ENCODE data around the gene CD209. TPM values are rescaled to one million over a fixed set of nuclear protein-coding genes. Genes with fewer than 3 reads are reported as not detected.

CD209 gene
- total RNA-seq, 1 donor from 2014 or later = 7.5 TPM

DNA sequence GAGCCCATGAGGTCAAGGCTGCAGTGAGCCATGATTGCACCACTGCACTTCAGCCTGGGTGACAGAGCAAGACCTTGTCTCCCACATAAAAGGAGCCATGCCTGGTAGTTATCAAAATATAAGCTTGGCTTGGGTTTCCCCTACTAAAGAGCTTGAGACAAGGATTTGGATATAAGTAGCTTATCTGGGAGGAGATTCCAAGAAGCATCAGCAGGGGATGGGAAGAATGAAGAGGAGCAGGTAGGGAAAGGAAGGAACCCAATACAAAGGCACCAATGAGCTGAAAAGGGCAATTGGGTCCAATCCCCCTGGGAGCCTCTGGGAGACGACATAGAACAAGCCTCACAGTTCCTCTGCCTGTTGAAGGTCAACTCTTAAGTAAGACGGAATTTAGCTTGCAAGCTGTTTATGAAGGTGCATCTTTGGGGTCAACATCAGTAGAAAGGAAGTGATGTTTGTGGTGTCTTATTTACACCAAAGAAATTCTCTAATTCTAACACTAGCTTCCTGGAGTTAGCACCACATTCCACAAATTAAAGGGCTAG lies 8.1 kb downstream of the CD209 start:
- DNase-seq (ENCODE audit: low spot score) = no peak

DNA sequence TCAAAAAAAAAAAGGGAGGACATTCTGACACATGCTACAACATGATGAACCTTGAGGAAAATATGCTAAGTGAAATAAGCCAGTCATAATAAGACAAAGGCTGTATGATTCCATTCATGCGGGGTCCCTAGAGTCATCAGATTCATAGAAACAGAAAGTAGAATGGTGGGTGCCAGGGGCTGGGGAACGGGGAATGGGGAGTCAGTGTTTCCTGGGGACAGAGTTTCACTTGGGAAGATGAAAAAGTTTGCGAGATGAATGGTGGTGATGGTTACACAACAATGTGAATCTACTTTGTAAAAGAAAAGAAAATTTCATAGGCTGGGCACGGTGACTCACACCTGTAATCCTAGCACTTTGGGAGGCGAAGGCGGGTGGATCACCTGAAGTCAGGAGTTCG lies 9.3 kb downstream of the CD209 start:
- no peak for DNase-seq (ENCODE audit: low spot score)

DNA sequence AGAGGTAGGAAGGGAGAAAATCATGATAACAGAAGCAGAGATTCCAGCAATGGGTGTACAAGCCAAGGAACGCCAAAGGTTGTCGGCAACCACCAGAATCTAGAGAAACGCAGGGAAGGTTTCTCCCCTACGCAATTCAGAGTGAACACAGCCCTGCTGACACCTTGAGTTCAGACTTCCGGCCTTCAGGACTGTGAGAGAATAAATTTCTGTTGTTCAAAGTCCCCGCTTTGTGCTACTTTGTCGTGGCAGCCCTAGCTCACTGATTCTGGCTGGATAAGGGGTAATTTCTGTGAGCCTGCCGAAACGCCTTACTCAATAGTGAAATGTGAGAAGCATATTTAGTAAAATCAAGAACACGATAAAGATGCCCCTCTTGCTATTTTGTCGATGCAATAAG lies 10.1 kb downstream of the CD209 start:
- no peak for DNase-seq (ENCODE audit: low spot score)

DNA sequence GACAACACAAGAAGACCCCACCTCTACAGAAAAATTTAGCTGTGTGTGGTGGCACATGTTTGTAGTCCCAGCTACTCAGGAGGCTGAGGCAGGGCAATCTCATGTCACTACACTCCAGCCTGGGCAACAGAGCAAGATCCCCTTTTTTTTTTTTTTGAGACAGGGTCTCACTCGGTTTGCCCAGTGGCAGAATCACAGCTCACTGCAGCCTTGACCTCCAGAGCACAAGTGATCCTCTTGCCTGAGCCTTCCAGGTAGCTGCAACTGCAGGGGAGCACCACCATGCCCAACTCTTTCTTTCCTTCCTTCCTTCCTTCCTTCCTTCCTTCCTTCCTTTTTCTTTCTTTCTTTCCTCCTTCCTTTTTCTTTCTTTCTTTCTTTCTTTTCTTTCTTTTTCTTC lies 11.2 kb downstream of the CD209 start:
- DNase-seq (ENCODE audit: low spot score) = no peak

DNA sequence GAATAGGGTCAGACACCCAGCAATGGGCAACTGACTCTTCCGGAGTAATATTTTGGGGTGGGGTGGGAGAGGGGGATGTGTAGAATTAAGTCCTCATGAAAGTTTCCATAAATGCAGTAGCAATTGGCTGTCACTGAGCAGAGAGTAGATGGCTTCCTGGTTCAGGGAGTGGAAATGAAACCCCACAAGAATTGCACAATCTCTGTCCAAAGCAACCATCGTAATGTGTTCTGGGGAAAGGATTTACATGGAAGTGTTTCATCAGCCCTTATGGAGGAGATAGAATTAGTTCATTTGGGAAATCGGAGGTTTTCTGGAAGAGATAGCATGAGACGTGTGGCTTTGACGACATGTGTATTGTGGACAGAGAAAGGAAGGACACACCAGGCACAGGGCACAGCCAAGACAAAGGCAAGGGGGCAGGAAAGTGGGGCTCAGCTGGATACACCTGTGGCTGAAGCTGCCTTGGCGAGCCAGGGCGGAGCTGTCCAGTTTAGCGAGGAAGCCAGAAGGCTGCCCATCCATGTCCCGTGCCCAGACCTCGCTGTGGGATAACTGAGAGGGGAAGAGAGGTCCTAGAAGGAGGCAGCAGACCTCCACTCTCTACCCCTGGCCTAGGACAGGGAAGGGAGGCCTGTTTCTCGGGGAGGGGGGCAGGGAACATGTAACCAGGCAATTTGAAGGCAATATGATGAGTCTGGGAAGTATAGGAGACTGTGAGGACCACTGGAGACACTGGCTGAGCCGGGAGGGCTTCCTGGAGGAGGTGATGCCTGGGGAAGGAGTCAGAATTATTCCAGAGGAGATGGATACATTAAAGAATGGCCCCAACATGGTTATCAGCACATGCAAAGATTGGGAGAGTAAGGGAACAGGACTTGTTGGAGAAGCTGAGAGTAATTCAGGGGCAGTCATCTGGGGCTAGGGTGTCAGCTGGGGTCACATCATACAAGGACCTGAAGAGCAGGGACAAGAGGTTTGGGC lies 12.8 kb downstream of the CD209 start:
- DNase-seq (ENCODE audit: low spot score) = no peak

DNA sequence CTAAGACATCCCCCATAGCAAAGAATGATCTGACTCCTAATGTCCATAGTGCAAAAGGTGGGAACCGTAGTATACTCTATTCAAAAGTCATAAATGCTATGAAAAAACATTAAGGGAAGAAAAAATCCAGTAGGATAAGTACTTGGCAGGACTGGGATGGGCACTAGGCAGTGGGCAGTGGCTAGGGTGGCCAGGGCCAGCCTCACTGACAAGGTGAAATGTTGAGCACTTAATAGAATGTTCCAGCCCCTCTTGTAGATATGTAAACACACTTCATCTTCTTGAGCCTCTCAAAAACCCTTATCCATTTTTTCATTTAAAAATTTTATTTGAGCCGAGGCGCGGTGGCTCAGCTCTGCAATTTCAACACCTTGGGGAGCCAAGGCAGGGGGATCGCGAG lies 14.0 kb downstream of the CD209 start:
- DNase-seq (ENCODE audit: low spot score) = no peak

DNA sequence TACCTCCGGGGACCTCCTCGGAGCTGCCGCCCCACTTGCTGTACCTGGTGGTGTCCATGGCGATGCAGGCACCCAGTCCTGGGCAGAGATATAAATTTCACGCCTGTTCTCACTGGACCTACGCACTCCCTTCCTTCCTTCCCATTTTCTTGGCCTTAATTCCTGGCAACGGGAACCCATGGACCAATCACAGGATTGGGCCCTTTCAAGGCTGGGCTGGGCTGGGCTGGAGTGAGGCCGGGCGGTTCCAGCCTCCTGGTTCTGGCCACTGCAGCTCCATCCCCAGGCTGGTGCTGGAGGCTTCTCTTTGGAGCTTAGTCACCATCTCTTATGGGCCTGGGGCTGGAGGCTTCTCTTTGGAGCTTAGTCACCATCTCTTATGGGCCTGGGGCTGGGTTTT lies 15.3 kb downstream of the CD209 start, which contains the start of gene CLEC4G:
Gene CLEC4G (minus strand): TSS at position 66 of the 400 bp plus-strand sequence. CDS start 8 bp downstream, at position 58.
- DNase-seq (ENCODE audit: low spot score) = no peak

DNA sequence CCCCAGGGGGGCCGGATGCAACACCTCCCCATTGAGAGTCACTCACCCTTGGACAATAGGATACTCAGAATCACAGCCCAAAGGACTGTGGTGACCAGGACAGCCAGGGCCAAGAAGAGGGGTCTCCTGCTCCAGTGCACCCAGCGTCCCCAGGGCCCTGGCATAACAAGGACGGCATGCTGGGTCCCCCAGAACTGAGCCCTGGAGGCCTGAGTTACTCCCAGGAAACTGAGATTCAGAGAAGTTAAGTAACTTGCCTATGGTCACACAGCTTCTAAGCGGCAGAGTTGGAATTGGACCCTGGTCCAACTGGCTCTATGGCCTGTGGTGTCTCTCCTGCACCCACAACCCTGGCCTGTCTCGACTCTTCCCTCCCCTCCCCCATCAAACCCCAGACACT lies 15.7 kb downstream of the CD209 start:
- DNase-seq (ENCODE audit: low spot score) = no peak

DNA sequence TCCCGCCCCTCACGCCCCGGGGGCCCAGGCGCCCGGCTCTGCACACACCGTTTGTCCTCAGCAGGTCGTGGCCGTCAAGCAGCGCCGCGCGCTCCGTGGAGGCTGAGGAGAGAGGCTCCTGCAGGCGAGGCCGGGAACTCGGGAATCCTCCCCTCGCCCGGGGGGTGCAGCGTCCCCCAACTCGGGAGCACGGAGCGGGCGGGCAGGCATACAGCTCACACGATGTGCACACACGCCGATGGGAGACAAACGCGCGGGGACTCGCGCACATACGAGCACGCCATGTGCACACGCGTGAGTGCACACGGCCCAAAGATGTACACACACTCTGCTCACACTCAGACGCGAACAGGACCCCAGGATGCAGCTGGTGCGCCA lies 16.1 kb downstream of the CD209 start:
- DNase-seq (ENCODE audit: low spot score) = no peak

DNA sequence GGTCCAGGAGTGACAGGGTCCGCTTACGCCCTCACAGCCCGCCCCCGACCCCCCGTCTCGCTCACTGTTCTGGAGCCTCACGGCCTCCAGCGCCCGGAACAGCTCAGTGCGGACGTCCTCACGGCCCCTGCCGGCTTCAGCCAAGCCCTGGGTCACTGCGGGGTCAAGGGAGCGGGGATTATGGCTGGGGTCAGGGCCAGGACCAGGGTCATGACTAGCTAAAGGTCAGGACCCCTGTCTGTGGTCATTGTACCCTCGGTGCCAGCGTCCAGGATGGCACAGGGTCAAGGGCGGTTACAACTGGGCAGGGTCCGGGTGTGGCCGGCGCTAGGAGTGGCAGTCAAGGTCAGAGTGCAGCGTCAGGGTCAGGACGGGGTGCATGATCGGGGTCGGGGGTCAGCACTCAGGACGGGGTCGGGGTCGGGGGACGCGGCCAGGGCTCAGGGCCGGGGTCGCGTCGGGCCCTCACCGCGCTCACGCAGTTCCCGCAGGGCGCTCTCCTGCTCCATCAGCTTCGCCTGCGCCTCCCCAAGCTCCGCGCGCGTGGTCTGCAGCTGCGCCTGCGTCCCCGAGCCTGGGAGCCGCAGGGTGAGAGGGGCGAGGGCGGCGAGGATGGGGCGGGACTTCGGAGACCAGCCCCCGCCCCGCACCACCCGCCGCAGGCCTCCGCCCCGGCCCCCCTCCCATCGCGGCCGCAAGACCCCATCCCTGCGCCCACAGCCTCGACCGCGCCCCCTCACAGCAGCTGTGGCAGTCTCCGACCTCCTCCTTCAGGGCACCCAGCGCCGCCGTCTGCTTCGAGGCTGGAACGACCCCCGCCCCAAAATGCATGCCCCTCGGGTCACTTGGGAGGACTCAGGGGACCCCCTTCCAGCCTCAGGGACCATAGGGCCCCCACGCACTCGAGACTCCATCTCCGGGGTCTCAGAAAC lies 16.8 kb downstream of the CD209 start:
- no peak for DNase-seq (ENCODE audit: low spot score)

DNA sequence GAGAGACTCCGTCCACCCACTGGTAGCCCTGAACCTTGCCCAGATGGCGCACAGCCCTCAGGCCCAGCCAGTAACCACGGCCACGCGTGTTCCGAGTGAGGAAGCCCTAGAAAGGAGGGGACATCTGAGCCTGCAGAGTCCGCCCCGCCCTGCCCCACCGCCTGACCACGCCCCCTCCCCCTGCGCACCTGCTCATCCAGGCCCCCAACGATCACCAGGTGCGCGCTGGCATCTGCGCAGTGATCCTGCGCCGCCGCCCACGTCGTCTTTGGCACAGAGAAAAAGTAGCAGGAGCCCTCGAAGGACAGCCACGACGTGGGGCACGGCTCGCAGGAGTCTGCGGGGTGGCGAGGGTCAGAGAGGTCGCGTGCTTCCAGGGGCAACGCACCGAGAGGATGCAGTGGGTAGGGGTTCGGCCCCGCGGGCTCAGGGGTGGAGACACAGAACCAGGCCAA lies 17.5 kb downstream of the CD209 start:
- no peak for DNase-seq (ENCODE audit: low spot score)

DNA sequence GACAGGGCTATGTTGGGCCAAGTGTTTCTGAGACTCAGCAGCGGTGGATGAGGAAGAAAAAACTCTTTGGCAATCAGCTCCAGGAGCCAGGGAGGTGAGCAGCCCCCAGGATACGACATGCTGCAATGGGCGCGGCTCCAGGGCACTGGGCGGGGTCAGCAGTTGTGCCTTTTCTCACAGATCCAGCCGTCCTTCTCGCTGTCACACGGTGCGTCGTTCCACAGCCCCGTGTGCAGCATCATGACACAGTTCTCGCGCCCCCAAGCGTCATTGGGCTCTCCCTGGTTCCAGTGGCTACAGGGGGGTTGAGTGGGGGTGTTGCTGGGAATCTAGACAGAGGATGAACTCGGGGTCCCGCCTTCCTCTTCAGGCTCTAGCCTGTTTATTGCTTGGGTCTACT lies 18.1 kb downstream of the CD209 start:
- no peak for DNase-seq (ENCODE audit: low spot score)

DNA sequence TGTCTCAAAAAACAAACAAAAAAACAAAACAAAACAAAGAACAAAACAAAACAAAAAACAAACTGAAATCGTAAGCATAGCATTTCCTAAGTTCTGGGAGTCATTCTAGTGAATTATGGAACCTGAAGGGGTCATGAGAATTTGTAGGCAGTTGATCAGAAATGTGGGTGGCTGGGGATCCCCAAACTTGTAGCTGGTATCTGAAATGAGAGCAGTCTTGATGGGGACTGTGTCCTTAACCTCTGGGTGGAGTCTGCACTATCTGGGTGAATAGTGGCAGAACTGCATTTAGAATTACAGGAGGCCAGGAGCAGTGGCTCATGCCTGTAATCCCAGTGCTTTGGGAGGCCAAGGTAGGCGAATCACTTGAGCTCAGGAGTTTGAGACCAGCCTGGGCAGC lies 21.5 kb downstream of the CD209 start:
- no peak for DNase-seq (ENCODE audit: low spot score)

DNA sequence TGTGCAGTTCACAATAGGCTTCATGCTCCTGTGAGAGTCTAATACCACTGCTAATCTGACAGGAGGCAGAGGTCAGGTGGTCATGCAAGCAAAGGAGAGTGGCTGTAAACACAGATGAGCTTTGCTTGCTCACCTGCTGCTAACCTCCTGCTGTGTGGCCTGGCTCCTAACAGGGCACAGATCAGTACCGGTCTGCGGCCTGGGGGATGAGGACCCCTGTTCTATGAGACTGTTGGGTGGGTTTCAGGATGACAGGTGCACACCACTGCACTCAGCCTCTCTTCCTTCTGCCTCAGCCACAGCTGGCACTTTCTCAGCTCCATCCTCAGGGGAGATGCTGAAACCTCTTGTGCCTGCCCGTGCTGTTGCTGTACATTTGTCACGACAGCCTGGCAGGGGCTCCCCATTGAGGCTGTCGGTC lies 25.1 kb downstream of the CD209 start:
- no peak for DNase-seq (ENCODE audit: low spot score)

DNA sequence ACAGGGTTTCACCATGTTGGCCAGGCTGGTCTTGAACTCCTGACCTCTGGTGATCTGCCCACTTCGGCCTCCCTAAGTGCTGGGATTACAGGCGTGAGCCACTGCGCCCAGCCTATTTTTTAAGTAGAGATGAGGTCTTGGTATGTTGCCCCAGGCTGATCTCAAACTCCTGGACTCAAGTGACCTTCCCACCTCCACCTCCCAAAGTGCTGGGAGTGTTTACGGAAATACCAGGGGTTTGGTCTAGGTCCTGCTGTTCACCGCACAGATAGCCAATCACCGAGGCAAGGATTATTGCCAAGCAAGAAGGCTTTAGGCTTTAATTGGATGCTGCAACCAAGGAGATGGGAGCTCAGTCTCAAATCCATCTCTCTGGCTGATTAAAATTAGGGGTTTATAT lies 27.0 kb downstream of the CD209 start:
- no peak for DNase-seq (ENCODE audit: low spot score)

DNA sequence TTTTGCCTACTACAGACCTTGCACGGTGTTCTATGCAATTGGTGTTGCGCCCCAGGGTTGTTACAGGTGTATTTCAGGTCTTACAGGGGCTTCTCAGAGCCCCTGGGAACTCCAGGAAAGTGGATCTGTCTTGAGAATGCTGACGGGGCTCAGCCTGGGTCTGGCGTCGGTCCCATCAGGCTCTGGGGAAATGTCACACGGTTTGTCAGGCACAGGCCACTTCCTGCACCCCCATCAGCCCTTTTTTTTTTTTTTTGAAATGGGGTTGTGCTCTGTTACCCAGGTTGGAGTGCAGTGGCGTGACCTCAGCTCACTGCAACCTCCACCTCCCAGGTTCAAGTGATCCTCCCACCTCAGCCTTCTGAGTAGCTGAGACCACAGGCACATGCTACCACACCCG lies 28.7 kb downstream of the CD209 start:
- DNase-seq (ENCODE audit: low spot score) = no peak

DNA sequence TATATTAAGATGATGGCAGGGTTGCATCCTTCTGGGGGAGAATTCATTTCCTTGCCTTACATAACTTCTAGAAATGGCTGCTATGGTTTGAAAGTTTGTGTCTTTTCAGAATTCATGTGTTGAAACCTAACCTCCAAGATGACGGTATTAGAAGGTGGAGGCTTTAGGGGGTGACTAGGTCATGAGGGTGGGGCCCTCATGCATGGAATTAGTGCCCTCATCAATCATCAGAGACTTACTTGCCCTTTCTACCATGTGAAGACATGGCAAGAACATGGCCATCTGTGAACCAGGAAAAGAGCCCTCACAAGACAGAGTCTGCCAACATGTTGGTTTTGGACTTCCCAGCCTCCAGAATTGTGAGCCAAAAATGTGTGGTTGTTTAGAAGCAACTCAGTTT lies 30.6 kb downstream of the CD209 start:
- DNase-seq (ENCODE audit: low spot score) = no peak

DNA sequence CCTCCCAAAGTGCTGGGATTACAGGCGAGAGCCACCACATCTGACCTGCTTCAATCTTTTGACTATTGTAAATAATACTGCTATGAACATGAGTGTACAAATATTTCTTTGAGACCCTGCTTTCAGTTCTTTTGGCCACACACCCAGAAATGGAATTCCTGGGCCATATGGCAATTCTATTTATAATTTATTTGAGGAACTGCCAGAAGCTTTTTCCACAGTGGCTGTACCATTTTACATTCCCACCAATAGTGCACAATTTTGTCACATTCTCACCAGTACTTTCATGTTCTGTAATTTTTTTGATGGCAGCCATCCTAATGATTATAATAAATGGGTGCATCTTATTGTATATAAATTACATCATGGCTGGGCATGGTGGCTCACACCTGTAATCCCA lies 31.7 kb downstream of the CD209 start:
- DNase-seq (ENCODE audit: low spot score) = no peak

DNA sequence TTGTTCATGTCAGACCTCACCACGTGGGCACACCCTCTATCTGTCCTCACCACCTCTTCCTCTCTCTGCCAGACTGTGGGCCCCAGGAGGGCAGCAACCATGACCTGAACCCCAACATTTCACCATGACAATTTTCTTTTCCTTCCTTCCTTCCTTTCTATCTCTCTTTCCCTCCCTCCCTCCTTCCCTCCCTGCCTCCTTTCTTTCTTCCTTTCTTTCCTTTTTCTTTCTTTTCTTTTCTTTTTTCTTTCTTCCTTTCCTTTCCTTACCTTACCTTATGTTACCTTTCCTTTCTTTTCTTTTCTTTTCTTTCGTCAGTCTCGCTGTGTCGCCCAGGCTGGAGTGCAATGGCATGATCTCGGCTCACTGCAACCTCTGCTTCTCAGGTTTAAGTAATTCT lies 36.7 kb downstream of the CD209 start:
- no peak for DNase-seq (ENCODE audit: low spot score)

DNA sequence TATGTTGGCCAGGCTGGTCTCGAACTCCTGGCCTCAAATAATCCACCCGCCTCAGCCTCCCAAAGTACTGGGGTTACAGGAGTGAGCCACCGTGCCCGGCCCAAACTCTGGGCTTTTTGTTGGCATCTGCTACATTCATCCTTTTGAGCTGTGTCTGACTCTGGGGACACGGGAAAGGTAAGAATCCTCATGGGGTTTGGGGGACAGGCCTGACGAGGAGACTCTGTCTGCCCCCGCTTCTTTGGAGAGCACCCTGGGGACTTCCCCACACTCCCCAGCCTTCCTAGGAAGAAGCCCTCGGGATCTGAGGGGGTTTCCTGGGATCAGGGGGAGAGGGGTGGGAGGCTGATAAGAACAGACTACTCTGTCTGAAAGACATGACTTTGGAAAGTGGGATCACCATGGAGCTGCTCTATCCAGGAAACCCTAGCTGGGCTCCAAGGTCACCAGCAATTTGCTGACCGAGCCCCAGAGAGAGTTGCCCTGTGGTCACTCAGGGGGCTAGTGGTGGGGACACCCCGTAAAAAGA lies 37.3 kb downstream of the CD209 start:
- DNase-seq (ENCODE audit: low spot score) = no peak

DNA sequence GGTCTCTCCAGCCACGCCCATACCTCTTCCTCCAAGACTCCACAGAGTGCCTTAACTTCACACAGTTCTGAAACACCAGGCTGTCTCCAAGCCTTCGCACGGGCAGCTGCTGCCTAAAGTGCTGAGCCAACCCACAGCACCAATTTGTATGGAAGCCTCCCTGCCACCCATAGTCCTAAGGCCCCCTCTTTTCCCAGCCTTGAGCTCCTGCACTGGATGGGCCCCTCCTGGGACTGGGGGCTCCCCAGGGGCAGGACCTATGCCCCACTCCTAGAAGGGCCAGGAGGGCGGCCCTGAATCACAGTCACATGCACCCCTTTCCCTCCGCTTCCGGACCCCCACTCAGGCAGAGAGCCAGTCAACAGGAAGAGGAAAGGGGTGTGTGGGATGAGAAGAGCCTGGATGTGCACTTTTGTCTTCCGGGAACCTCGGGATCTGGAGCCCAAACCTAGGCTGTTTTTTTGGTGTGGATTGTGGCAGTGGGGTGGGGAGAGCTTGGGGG lies 40.3 kb downstream of the CD209 start:
- no peak for DNase-seq (ENCODE audit: low spot score)
